GM12878 (cell line): ENCODE results near the gene PPP1R13L. TPM values are rescaled to one million over a fixed set of nuclear protein-coding genes. Genes with fewer than 3 reads are reported as not detected.

Experiments used
- ATAC-seq: fragments of 200-7000 bp; cut with Tn5 transposase; 3 replicates; pipeline ENCODE4 v1.9.1; 2020; ENCODE audit warnings: mild to moderate bottlenecking, moderate library complexity
- BruUV-seq: library from RNA; stranded (reverse); fragments of 400-500 nt; replicated peaks from 2 replicates; lab custom pipeline; 2021; lab: Mats Ljungman, UMichigan
- CTCF ChIA-PET: fragments of 300-600 bp; sonication (Branson Sonifier 250); formaldehyde crosslinking; extraction: SDS; loops from one replicate; lab custom pipeline; 2021; ENCODE audit warnings: inconsistent platforms; lab: Yijun Ruan, JAX
- POLR2A ChIA-PET: fragments of 350-600 bp; formaldehyde crosslinking; extraction: SDS; loops from one replicate; lab custom pipeline; 2021; ENCODE audit warnings: inconsistent platforms; lab: Charles Lee
- RAD21 ChIA-PET: fragments of 300-600 bp; sonication (Branson Sonifier 250); formaldehyde crosslinking; loops from one replicate; lab custom pipeline; 2023; ENCODE audit warnings: antibody characterized with exemption; ENCODE audit not compliant: unreplicated experiment; lab: Charles Lee
- SMC1A ChIA-PET: fragments of 300-600 bp; sonication (Branson Sonifier 250); formaldehyde crosslinking; loops from one replicate; lab custom pipeline; 2023; ENCODE audit not compliant: unreplicated experiment, uncharacterized antibody; lab: Charles Lee
- DNase-seq: peaks from one replicate; pipeline ENCODE4 v3.0.0-alpha.2; 2011; ENCODE audit warnings: low read depth, low spot score
- FAIRE-seq: peaks from 3 replicates; lab custom pipeline; 2011; peaks lifted over from hg19 to GRCh38; lab: Jason Lieb, UNC
- H2AFZ ChIP-seq: 2 replicates; pipeline ENCODE4 v1.6.0; 2011; ENCODE audit warnings: low read depth, low read length, control low read depth; ENCODE audit not compliant: control insufficient read depth
- H3K27ac ChIP-seq: 2 replicates; pipeline ENCODE4 v1.5.1; 2011; ENCODE audit warnings: control low read depth; ENCODE audit not compliant: control insufficient read depth, insufficient read depth
- H3K27me3 ChIP-seq, 2 experiments: replicated peaks in 1 of 2; 2 replicates each; pipeline versions ENCODE4 v1.6.0 to v1.6.1; 2011; ENCODE audit warnings: low read length in 1 of 2; ENCODE audit not compliant: control insufficient read depth in 2 of 2, insufficient read depth in 2 of 2
- H3K36me3 ChIP-seq, 2 experiments: 2 replicates each; pipeline ENCODE4 v1.5.1; 2011; ENCODE audit warnings: low read length in 1 of 2; ENCODE audit not compliant: control insufficient read depth in 2 of 2, insufficient read depth in 2 of 2
- H3K4me1 ChIP-seq: 2 replicates; pipeline ENCODE4 v1.6.1; 2011; ENCODE audit warnings: mild to moderate bottlenecking, low read length, moderate library complexity, mixed read lengths; ENCODE audit not compliant: control insufficient read depth, insufficient read depth
- H3K4me2 ChIP-seq: 2 replicates; pipeline ENCODE4 v1.6.0; 2011; ENCODE audit warnings: control low read depth; ENCODE audit not compliant: control insufficient read depth, insufficient read depth
- H3K4me3 ChIP-seq: fragments of 200-600 bp; sonication (generic); 2 replicates; pipeline ENCODE4 v1.5.1; 2016
- H3K79me2 ChIP-seq: 2 replicates; pipeline ENCODE4 v1.6.0; 2011; ENCODE audit warnings: low read length; ENCODE audit not compliant: control insufficient read depth, insufficient read depth
- H3K9ac ChIP-seq: 2 replicates; pipeline ENCODE4 v1.8.0; 2011; ENCODE audit warnings: low read length, control low read depth, mixed read lengths; ENCODE audit not compliant: control insufficient read depth, insufficient read depth
- H3K9me3 ChIP-seq: replicated peaks from 3 replicates; pipeline ENCODE4 v1.5.1; 2011; ENCODE audit warnings: mild to moderate bottlenecking, low read length; ENCODE audit not compliant: control insufficient read depth, insufficient read depth
- H4K20me1 ChIP-seq: 2 replicates; pipeline ENCODE4 v1.6.0; 2011; ENCODE audit not compliant: control insufficient read depth, insufficient read depth
- CEBPB ChIP-seq, 2 experiments: fragments of 150-350 bp in 1 of 2; IDR thresholded peaks; 2 replicates each; pipeline ENCODE4 v1.6.1; 2012 to 2014; ENCODE audit warnings: low read depth in 2 of 2, low read length in 2 of 2, borderline replicate concordance in 1 of 2, inconsistent platforms in 1 of 2
- RUNX3 ChIP-seq: IDR thresholded peaks from 2 replicates; pipeline ENCODE4 v1.6.1; 2012; ENCODE audit warnings: low read length, inconsistent platforms
- ZBED1 ChIP-seq: IDR thresholded peaks from 2 replicates; pipeline ENCODE4 v1.6.1; 2016; ENCODE audit warnings: borderline replicate concordance
- WGBS: methylation state at CpG from one replicate; pipeline ENCODE4 v1.1.6; 2016; ENCODE audit warnings: low lambda C conversion rate; ENCODE audit not compliant: insufficient replicate concordance, insufficient coverage; ENCODE audit errors: missing lambda C conversion rate; 5-methylcytosine and 5-hydroxymethylcytosine counted together
- in situ Hi-C: fragments of 300-500 bp; cut with MboI; formaldehyde crosslinking; loops from 9 replicates; pipeline ENCODE4 v1.14.3; 2018; ENCODE audit warnings: mixed read lengths
- intact Hi-C: fragments of 100-400 bp; cut with micrococcal nuclease; formaldehyde crosslinking; loops from one replicate; pipeline ENCODE4 v1.14.2; 2022; ENCODE audit not compliant: unreplicated experiment
- polyA plus RNA-seq, 11 experiments: library from polyadenylated mRNA; depleted of rRNA in 4 of 11; unstranded in 6 of 11; stranded (reverse) in 5 of 11; fragments of >200 nt; fragmentation: Nextera tagmentation in 4 of 11; fragmentation: Illumina TruSeq in 1 of 11; extraction: Ambion mirVana in 4 of 11; extraction: Trizol in 1 of 11; gene quantifications; 1 replicate in 1 of 11; 2 replicates in 10 of 11; pipeline versions ENCODE4 v1.2.1 to v1.2.3, GENCODE V29; 2011 to 2016; ENCODE audit warnings: inconsistent platforms in 2 of 11, missing spikeins in 2 of 11, low read depth in 1 of 11
- total RNA-seq, 4 experiments: library from RNA; depleted of rRNA in 3 of 4; stranded (reverse); fragments of >200 nt in 3 of 4; fragmentation: Illumina TruSeq in 1 of 4; extraction: Trizol in 1 of 4; gene quantifications; 2 replicates each; pipeline versions ENCODE4 v1.2.1 to v1.2.3, GENCODE V29; 2013 to 2021
- TF ChIP-seq, protein P1 (sequence below): fragments of 450-650 bp; formaldehyde crosslinking; IDR thresholded peaks from 2 replicates; pipeline ENCODE4 v1.4.0; 2020; ENCODE audit warnings: mild to moderate bottlenecking, moderate library complexity
- TF ChIP-seq, protein P2 (sequence below): fragments of 450-650 bp; formaldehyde crosslinking; IDR thresholded peaks from 2 replicates; pipeline ENCODE4 v1.4.0; 2022; ENCODE audit warnings: mild to moderate bottlenecking, moderate library complexity
- TF ChIP-seq, protein P3 (sequence below): IDR thresholded peaks from 2 replicates; pipeline ENCODE4 v1.6.1; 2012; ENCODE audit warnings: low read length, inconsistent platforms

PPP1R13L gene
- total and polyA plus RNA-seq, 10 of the 15 experiments (the other 5 are each of a cell fraction or from before 2014, with no cell fraction given) = 0.40 to 10.0 (median 2.5) TPM

DNA sequence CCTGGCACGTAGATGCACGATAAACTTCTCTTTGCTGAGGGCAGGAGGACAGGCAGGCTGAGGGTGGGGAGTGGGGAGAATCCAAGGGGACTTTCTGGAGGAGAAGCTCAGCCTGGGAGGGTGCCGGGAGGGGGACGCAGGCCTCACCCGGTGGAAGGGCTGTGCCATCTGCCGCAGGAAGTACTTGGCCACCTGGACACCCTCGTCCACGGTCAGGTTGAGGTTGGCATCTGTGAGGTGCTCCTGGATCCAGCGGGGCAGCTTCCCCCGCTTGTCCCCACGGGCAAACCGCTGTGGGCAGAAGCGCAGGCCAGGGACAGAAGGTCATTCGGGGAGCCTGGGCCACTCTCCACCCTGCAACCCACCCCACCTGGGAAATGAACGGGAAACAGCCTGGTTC is 52.8 kb downstream of the PPP1R13L start:
- FAIRE-seq = no peak
- Histone ChIP-seq H3K79me2 (no peaks in the 10 kb centered on the region), H3K36me3 (peaks cover 3 to 5% of the 10 kb centered on the region in 2 experiments), H3K9me3 (no peaks in the 10 kb centered on the region), H3K4me3 (no peak overlapping the region), H3K27me3 (no peaks in the 10 kb centered on the region), H2AFZ (no peak overlapping the region), H3K4me1 (no peaks in the 10 kb centered on the region), H3K9ac (no peak overlapping the region), H3K27ac (no peak overlapping the region), H3K4me2 (no peak overlapping the region), H4K20me1 (no peaks in the 10 kb centered on the region)
- POLR2A ChIA-PET = interaction anchor here (0.5 kb wide), 1 partner anchor 70 kb away, joined by 3 read pairs; no protein-coding TSS in a partner anchor
- SMC1A ChIA-PET = no interaction called here
- RAD21 ChIA-PET = no interaction called here
- in situ Hi-C loops = no loop called here
- CTCF ChIA-PET = no interaction called here
- no peak for ATAC-seq
- no TSS peak for BruUV-seq
- WGBS = 88% methylated on average over 15 of the region's 15 CpGs
- DNase-seq = no peak
- intact Hi-C loops = no loop called here
- TF ChIP-seq, protein P1, sequence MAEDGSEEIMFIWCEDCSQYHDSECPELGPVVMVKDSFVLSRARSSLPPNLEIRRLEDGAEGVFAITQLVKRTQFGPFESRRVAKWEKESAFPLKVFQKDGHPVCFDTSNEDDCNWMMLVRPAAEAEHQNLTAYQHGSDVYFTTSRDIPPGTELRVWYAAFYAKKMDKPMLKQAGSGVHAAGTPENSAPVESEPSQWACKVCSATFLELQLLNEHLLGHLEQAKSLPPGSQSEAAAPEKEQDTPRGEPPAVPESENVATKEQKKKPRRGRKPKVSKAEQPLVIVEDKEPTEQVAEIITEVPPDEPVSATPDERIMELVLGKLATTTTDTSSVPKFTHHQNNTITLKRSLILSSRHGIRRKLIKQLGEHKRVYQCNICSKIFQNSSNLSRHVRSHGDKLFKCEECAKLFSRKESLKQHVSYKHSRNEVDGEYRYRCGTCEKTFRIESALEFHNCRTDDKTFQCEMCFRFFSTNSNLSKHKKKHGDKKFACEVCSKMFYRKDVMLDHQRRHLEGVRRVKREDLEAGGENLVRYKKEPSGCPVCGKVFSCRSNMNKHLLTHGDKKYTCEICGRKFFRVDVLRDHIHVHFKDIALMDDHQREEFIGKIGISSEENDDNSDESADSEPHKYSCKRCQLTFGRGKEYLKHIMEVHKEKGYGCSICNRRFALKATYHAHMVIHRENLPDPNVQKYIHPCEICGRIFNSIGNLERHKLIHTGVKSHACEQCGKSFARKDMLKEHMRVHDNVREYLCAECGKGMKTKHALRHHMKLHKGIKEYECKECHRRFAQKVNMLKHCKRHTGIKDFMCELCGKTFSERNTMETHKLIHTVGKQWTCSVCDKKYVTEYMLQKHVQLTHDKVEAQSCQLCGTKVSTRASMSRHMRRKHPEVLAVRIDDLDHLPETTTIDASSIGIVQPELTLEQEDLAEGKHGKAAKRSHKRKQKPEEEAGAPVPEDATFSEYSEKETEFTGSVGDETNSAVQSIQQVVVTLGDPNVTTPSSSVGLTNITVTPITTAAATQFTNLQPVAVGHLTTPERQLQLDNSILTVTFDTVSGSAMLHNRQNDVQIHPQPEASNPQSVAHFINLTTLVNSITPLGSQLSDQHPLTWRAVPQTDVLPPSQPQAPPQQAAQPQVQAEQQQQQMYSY (CRISPR knock-in tag) = no peak
- TF ChIP-seq CEBPB (IDR thresholded peaks at IDR 0.05; ENCODE audit: borderline replicate concordance in 1 of 2, low read depth in 2 of 2, low read length in 2 of 2) (no peak), ZBED1 (no peak), RUNX3 (no peak)
- TF ChIP-seq, protein P2, sequence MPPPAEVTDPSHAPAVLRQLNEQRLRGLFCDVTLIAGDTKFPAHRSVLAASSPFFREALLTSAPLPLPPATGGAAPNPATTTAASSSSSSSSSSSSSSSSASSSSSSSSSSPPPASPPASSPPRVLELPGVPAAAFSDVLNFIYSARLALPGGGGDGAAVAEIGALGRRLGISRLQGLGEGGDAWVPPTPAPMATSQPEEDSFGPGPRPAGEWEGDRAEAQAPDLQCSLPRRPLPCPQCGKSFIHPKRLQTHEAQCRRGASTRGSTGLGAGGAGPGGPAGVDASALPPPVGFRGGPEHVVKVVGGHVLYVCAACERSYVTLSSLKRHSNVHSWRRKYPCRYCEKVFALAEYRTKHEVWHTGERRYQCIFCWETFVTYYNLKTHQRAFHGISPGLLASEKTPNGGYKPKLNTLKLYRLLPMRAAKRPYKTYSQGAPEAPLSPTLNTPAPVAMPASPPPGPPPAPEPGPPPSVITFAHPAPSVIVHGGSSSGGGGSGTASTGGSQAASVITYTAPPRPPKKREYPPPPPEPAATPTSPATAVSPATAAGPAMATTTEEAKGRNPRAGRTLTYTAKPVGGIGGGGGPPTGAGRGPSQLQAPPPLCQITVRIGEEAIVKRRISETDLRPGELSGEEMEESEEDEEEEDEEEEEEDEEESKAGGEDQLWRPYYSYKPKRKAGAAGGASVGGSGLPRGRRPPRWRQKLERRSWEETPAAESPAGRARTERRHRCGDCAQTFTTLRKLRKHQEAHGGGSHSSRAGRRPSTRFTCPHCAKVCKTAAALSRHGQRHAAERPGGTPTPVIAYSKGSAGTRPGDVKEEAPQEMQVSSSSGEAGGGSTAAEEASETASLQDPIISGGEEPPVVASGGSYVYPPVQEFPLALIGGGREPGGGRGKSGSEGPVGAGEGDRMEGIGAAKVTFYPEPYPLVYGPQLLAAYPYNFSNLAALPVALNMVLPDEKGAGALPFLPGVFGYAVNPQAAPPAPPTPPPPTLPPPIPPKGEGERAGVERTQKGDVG = no peak
- TF ChIP-seq, protein P3, sequence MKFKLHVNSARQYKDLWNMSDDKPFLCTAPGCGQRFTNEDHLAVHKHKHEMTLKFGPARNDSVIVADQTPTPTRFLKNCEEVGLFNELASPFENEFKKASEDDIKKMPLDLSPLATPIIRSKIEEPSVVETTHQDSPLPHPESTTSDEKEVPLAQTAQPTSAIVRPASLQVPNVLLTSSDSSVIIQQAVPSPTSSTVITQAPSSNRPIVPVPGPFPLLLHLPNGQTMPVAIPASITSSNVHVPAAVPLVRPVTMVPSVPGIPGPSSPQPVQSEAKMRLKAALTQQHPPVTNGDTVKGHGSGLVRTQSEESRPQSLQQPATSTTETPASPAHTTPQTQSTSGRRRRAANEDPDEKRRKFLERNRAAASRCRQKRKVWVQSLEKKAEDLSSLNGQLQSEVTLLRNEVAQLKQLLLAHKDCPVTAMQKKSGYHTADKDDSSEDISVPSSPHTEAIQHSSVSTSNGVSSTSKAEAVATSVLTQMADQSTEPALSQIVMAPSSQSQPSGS = no peak
